ENCODE results near the gene E2F6. TPM values are rescaled to one million over a fixed set of nuclear protein-coding genes. Genes with fewer than 3 reads are reported as not detected.

The E2F6 gene
- total and polyA plus RNA-seq, 9 of the 15 experiments (the other 6 are each of a cell fraction or from before 2014, with no cell fraction given): 13.6 to 33.9 (median 26.1) TPM

GRCh38 chr2:11417946-11418585 lies 47.9 kb downstream of the E2F6 start (continued):
- no peak for TF ChIP-seq ZHX1 (conservative IDR thresholded peaks at IDR 0.05; ENCODE audit: low read length)
- TF ChIP-seq ZNF639 (CRISPR knock-in tag; conservative IDR thresholded peaks at IDR 0.05 in 1 of 2, IDR thresholded peaks at IDR 0.05 in 1 of 2): no peak
- TF ChIP-seq ZNF282 (CRISPR knock-in tag; IDR thresholded peaks at IDR 0.05): no peak
- TF ChIP-seq MCM7 (IDR thresholded peaks at IDR 0.05): no peak
- TF ChIP-seq HBP1 (CRISPR knock-in tag; IDR thresholded peaks at IDR 0.05): no peak
- TF ChIP-seq RBM39 (optimal IDR thresholded peaks at IDR 0.05; ENCODE audit: low read depth, low read length): no peak
- TF ChIP-seq ZNF384 (IDR thresholded peaks at IDR 0.05; ENCODE audit: low read depth, low read length): peak; percentile 76
- TF ChIP-seq CLOCK (CRISPR knock-in tag; IDR thresholded peaks at IDR 0.05; ENCODE audit: borderline replicate concordance): no peak
- TF ChIP-seq ZKSCAN1 (IDR thresholded peaks at IDR 0.05; ENCODE audit: low read depth, low read length): no peak
- TF ChIP-seq TBL1XR1 (IDR thresholded peaks at IDR 0.05; ENCODE audit: low read length in 2 of 2): no peak

Data from K562 (cell line).